Measurements from ENCODE around the gene KLF8.
A peak's percentile ranks its signal among the peaks of the same experiment; 100 is the strongest.

The KLF8 gene

GRCh38 chrX:56278692-56279091 lies 46.5 kb downstream of the KLF8 start:
- no peak overlapping the region for H3K4me3 Mint-ChIP-seq
- no peaks in the 10 kb centered on the region for H3K36me3 Mint-ChIP-seq (ENCODE audit: low read depth)
- H3K27me3 Mint-ChIP-seq = no peaks in the 10 kb centered on the region
- H3K4me1 Mint-ChIP-seq (ENCODE audit: low read depth) = no peaks in the 10 kb centered on the region
- no peaks in the 10 kb centered on the region for H3K9me3 Mint-ChIP-seq
- H3K27ac Mint-ChIP-seq = no peak overlapping the region

- Mint-ChIP-seq H3K27me3 (no peaks in the 10 kb centered on the region), H3K9me3 (no peaks in the 10 kb centered on the region), H3K4me3 (no peak overlapping the region), H3K36me3 (ENCODE audit: low read depth) (no peaks in the 10 kb centered on the region), H3K27ac (no peak overlapping the region), H3K4me1 (ENCODE audit: low read depth) (no peaks in the 10 kb centered on the region)
Measured at GRCh38 chrX:56279863-56280262, 47.7 kb downstream of the KLF8 start.

GRCh38 chrX:56281789-56282188 lies 49.6 kb downstream of the KLF8 start:
- H3K36me3 Mint-ChIP-seq (ENCODE audit: low read depth) = no peaks in the 10 kb centered on the region
- H3K27ac Mint-ChIP-seq = no peak overlapping the region
- H3K4me3 Mint-ChIP-seq = no peak overlapping the region
- H3K9me3 Mint-ChIP-seq = no peaks in the 10 kb centered on the region
- no peaks in the 10 kb centered on the region for H3K27me3 Mint-ChIP-seq
- H3K4me1 Mint-ChIP-seq (ENCODE audit: low read depth) = no peaks in the 10 kb centered on the region

- Mint-ChIP-seq H3K9me3 (no peaks in the 10 kb centered on the region), H3K36me3 (ENCODE audit: low read depth) (peaks cover 3% of the 10 kb centered on the region), H3K4me1 (ENCODE audit: low read depth) (no peaks in the 10 kb centered on the region), H3K27ac (no peak overlapping the region), H3K27me3 (no peaks in the 10 kb centered on the region), H3K4me3 (no peak overlapping the region)
Measured at GRCh38 chrX:56284269-56284668, 52.1 kb downstream of the KLF8 start.

GRCh38 chrX:56288608-56289007 lies 56.5 kb downstream of the KLF8 start:
- Mint-ChIP-seq H3K27me3 (no peaks in the 10 kb centered on the region), H3K4me3 (no peak overlapping the region), H3K27ac (no peak overlapping the region), H3K4me1 (ENCODE audit: low read depth) (no peaks in the 10 kb centered on the region), H3K36me3 (ENCODE audit: low read depth) (peaks cover 3% of the 10 kb centered on the region), H3K9me3 (no peaks in the 10 kb centered on the region)

GRCh38 chrX:56289449-56289848 lies 57.3 kb downstream of the KLF8 start:
- Mint-ChIP-seq H3K9me3 (no peaks in the 10 kb centered on the region), H3K27me3 (no peaks in the 10 kb centered on the region), H3K4me3 (no peak overlapping the region)

GRCh38 chrX:56308726-56309125 lies 76.6 kb downstream of the KLF8 start:
- Mint-ChIP-seq H3K36me3 (ENCODE audit: low read depth) (peaks cover 3% of the 10 kb centered on the region), H3K27me3 (no peaks in the 10 kb centered on the region), H3K4me3 (no peak overlapping the region), H3K4me1 (ENCODE audit: low read depth) (no peaks in the 10 kb centered on the region), H3K27ac (no peak overlapping the region), H3K9me3 (no peaks in the 10 kb centered on the region)

More at GRCh38 chrX:56289449-56289848, 57.3 kb downstream of the KLF8 start:
- no peak overlapping the region for H3K27ac Mint-ChIP-seq
- peaks cover 3% of the 10 kb centered on the region for H3K36me3 Mint-ChIP-seq (ENCODE audit: low read depth)
- no peaks in the 10 kb centered on the region for H3K4me1 Mint-ChIP-seq (ENCODE audit: low read depth)

- H3K27me3 Mint-ChIP-seq = no peaks in the 10 kb centered on the region
- no peak overlapping the region for H3K27ac Mint-ChIP-seq
- H3K4me3 Mint-ChIP-seq = no peak overlapping the region
- peaks cover 3% of the 10 kb centered on the region for H3K36me3 Mint-ChIP-seq (ENCODE audit: low read depth)
- H3K4me1 Mint-ChIP-seq (ENCODE audit: low read depth) = peaks cover 4% of the 10 kb centered on the region
- H3K9me3 Mint-ChIP-seq = no peaks in the 10 kb centered on the region
Measured at GRCh38 chrX:56309881-56310280, 77.7 kb downstream of the KLF8 start.

- Mint-ChIP-seq H3K27ac (no peak overlapping the region), H3K27me3 (no peaks in the 10 kb centered on the region), H3K4me3 (no peak overlapping the region), H3K9me3 (no peaks in the 10 kb centered on the region), H3K36me3 (ENCODE audit: low read depth) (peaks cover 3% of the 10 kb centered on the region), H3K4me1 (ENCODE audit: low read depth) (peaks cover 4% of the 10 kb centered on the region)
Measured at GRCh38 chrX:56310581-56310980, 78.4 kb downstream of the KLF8 start.

GRCh38 chrX:56313308-56313707 lies 81.2 kb downstream of the KLF8 start:
- peaks cover 3% of the 10 kb centered on the region for H3K36me3 Mint-ChIP-seq (ENCODE audit: low read depth)
- no peak overlapping the region for H3K27ac Mint-ChIP-seq
- H3K27me3 Mint-ChIP-seq = no peaks in the 10 kb centered on the region
- no peaks in the 10 kb centered on the region for H3K9me3 Mint-ChIP-seq
- no peak overlapping the region for H3K4me3 Mint-ChIP-seq
- H3K4me1 Mint-ChIP-seq (ENCODE audit: low read depth) = peaks cover 4% of the 10 kb centered on the region

- Mint-ChIP-seq H3K4me3 (peak overlapping the region; percentile 3), H3K36me3 (ENCODE audit: low read depth) (peaks cover 3% of the 10 kb centered on the region), H3K4me1 (ENCODE audit: low read depth) (peaks cover 4% of the 10 kb centered on the region), H3K9me3 (no peaks in the 10 kb centered on the region), H3K27me3 (no peaks in the 10 kb centered on the region), H3K27ac (no peak overlapping the region)
Measured at GRCh38 chrX:56314334-56314733, 82.2 kb downstream of the KLF8 start.

- no peak overlapping the region for H3K4me3 Mint-ChIP-seq
- no peaks in the 10 kb centered on the region for H3K9me3 Mint-ChIP-seq
- peaks cover 4% of the 10 kb centered on the region for H3K4me1 Mint-ChIP-seq (ENCODE audit: low read depth)
- no peaks in the 10 kb centered on the region for H3K27me3 Mint-ChIP-seq
- no peaks in the 10 kb centered on the region for H3K36me3 Mint-ChIP-seq (ENCODE audit: low read depth)
- no peak overlapping the region for H3K27ac Mint-ChIP-seq
Measured at GRCh38 chrX:56318076-56318475, 85.9 kb downstream of the KLF8 start.

GRCh38 chrX:56319165-56319564 lies 87.0 kb downstream of the KLF8 start:
- no peaks in the 10 kb centered on the region for H3K27me3 Mint-ChIP-seq
- no peaks in the 10 kb centered on the region for H3K9me3 Mint-ChIP-seq
- H3K4me3 Mint-ChIP-seq = no peak overlapping the region
- H3K36me3 Mint-ChIP-seq (ENCODE audit: low read depth) = no peaks in the 10 kb centered on the region
- no peak overlapping the region for H3K27ac Mint-ChIP-seq
- H3K4me1 Mint-ChIP-seq (ENCODE audit: low read depth) = peaks cover 1% of the 10 kb centered on the region
